Stimulated activated CD4-positive, alpha-beta T cell treated with anti-CD3 and anti-CD28 coated beads, Interleukin-4, amount 100 ng/mL, for 4 hours (primary cell): Measurements from ENCODE around the gene ABHD2.
"Not testable (repeated sequence)": the region's sequence is repeated elsewhere in the genome, so short reads cannot be mapped to it uniquely, and the experiment has no call there.

ENCODE experiments used
- DNase-seq, 2 experiments: peaks; one replicate each; pipeline ENCODE4 v3.0.0-alpha.2; 2020

Gene ABHD2

GRCh38 chr15:89087830-89088604 lies at the start of gene ABHD2:
ABHD2 (plus strand) TSS chr15:89088456; CDS start chr15:89116328, 27,872 bp downstream.
- peak; percentile 95 to 97 for DNase-seq

GRCh38 chr15:89039142-89039541 lies 49.1 kb upstream of the ABHD2 start:
- no peak for DNase-seq

- no peak for DNase-seq
Observed at GRCh38 chr15:89041507-89041906, 46.7 kb upstream of the ABHD2 start.

GRCh38 chr15:89042387-89042786 lies 45.9 kb upstream of the ABHD2 start:
- DNase-seq = no peak

GRCh38 chr15:89043031-89044002 lies 44.9 kb upstream of the ABHD2 start:
- no peak for DNase-seq

- DNase-seq = not testable (repeated sequence)
Observed at GRCh38 chr15:89049016-89049666, 39.1 kb upstream of the ABHD2 start.

- no peak for DNase-seq
Observed at GRCh38 chr15:89051875-89052274, 36.4 kb upstream of the ABHD2 start.

- DNase-seq = no peak
Observed at GRCh38 chr15:89052474-89052873, 35.8 kb upstream of the ABHD2 start.

GRCh38 chr15:89054873-89055272 lies 33.4 kb upstream of the ABHD2 start:
- no peak for DNase-seq

- peak; percentile 75 to 81 for DNase-seq
Observed at GRCh38 chr15:89057506-89058133, 30.6 kb upstream of the ABHD2 start.

GRCh38 chr15:89058376-89058775 lies 29.9 kb upstream of the ABHD2 start:
- no peak for DNase-seq

- no peak for DNase-seq
Observed at GRCh38 chr15:89058876-89059405, 29.3 kb upstream of the ABHD2 start.

GRCh38 chr15:89066280-89066679 lies 22.0 kb upstream of the ABHD2 start:
- no peak for DNase-seq

GRCh38 chr15:89067751-89068150 lies 20.5 kb upstream of the ABHD2 start:
- DNase-seq = no peak

GRCh38 chr15:89068325-89068784 lies 19.9 kb upstream of the ABHD2 start:
- peak; percentile 11 to 50 for DNase-seq

- no peak for DNase-seq
Observed at GRCh38 chr15:89070197-89071124, 17.8 kb upstream of the ABHD2 start.

GRCh38 chr15:89071471-89071870 lies 16.8 kb upstream of the ABHD2 start:
- no peak for DNase-seq

- no peak for DNase-seq
Observed at GRCh38 chr15:89072277-89072869, 15.9 kb upstream of the ABHD2 start.

GRCh38 chr15:89074402-89075012 lies 13.7 kb upstream of the ABHD2 start:
- DNase-seq = no peak

GRCh38 chr15:89075101-89075640 lies 13.1 kb upstream of the ABHD2 start:
- DNase-seq = no peak
